Mammary epithelial cell (primary cell): ENCODE measurements around the gene KIF13A.

Source experiments
- CTCF ChIP-seq, 2 donors: IDR thresholded peaks in 1 of 2; conservative IDR thresholded peaks in 1 of 2; 2 replicates each; pipeline ENCODE4 v1.5.1; 2011 to 2012; ENCODE audit warnings: inconsistent platforms in 2 of 2, low read length in 2 of 2, mild to moderate bottlenecking in 2 of 2, control low read depth in 1 of 2, low read depth in 1 of 2; ENCODE audit not compliant: insufficient read depth in 1 of 2; ENCODE audit errors: extremely low read depth in 1 of 2
- EZH2 ChIP-seq: IDR thresholded peaks from 2 replicates; pipeline ENCODE4 v1.6.1; 2012; ENCODE audit warnings: low read length, inconsistent platforms, borderline replicate concordance

- TF ChIP-seq CTCF (conservative IDR thresholded peaks at IDR 0.05 in 1 of 2, IDR thresholded peaks at IDR 0.05 in 1 of 2; ENCODE audit: extremely low read depth in 1 of 2, insufficient read depth in 1 of 2, low read depth in 1 of 2, low read length in 2 of 2) (no peak), EZH2 (no peak)
Measured at GRCh38 chr6:17768881-17769280, 218.6 kb downstream of the KIF13A start.
